HL-60 (cell line): ENCODE results near the gene RAB28.

Source experiments
- CTCF ChIP-seq: IDR thresholded peaks from one replicate; pipeline ENCODE4 v1.5.1; 2011; ENCODE audit warnings: low read length, control low read depth, inconsistent platforms; ENCODE audit not compliant: insufficient read depth
- GABPA ChIP-seq: IDR thresholded peaks from 2 replicates; pipeline ENCODE4 v1.6.1; 2012; ENCODE audit warnings: low read depth
- POLR2AphosphoS5 ChIP-seq: IDR thresholded peaks from 2 replicates; pipeline ENCODE4 v1.6.1; 2012; ENCODE audit warnings: low read depth

- TF ChIP-seq CTCF (no peak), GABPA (no peak), POLR2AphosphoS5 (no peak)
Observed at GRCh38 chr4:13493793-13494192, 9.7 kb upstream of the RAB28 start.
